ENCODE data around the gene LGALS3BP. TPM values are rescaled to one million over a fixed set of nuclear protein-coding genes. Genes with fewer than 3 reads are reported as not detected.
A peak's percentile ranks its signal among the peaks of the same experiment; 100 is the strongest.

The LGALS3BP gene
- polyA plus RNA-seq, 1 donor = 325 TPM

- DNase-seq = peak; percentile 88 to 91
- Histone ChIP-seq H3K4me1 (ENCODE audit: control insufficient read depth, insufficient read depth, low read length) (peaks cover 39% of the 10 kb centered on the region), H3K27me3 (ENCODE audit: control insufficient read depth, insufficient read depth, low read length) (peaks cover 2% of the 10 kb centered on the region), H3K27ac (ENCODE audit: low read length) (peak overlapping the region; percentile 38), H3K36me3 (ENCODE audit: control insufficient read depth, insufficient read depth, low read length) (no peaks in the 10 kb centered on the region), H3K9me3 (ENCODE audit: control insufficient read depth, low read depth, low read length) (no peaks in the 10 kb centered on the region), H3K4me3 (ENCODE audit: low read length) (peak overlapping the region; percentile 48)
- WGBS (ENCODE audit: insufficient coverage, low lambda C conversion rate) = no CpG with 5 or more reads among the region's 28 CpGs
These were observed 55.9 kb downstream of the LGALS3BP start for GRCh38 chr17:78923660-78924453.

- no peak for DNase-seq
- peaks cover 2% of the 10 kb centered on the region for H3K27me3 ChIP-seq (ENCODE audit: control insufficient read depth, insufficient read depth, low read length)
- H3K4me1 ChIP-seq (ENCODE audit: control insufficient read depth, insufficient read depth, low read length) = peaks cover 39% of the 10 kb centered on the region
- peak overlapping the region; percentile 48 for H3K4me3 ChIP-seq (ENCODE audit: low read length)
- no peaks in the 10 kb centered on the region for H3K9me3 ChIP-seq (ENCODE audit: control insufficient read depth, low read depth, low read length)
- no peaks in the 10 kb centered on the region for H3K36me3 ChIP-seq (ENCODE audit: control insufficient read depth, insufficient read depth, low read length)
- WGBS (ENCODE audit: insufficient coverage, low lambda C conversion rate) = 100% methylated on average over 2 of the region's 13 CpGs
- peak overlapping the region; percentile 38 for H3K27ac ChIP-seq (ENCODE audit: low read length)
These were observed 56.8 kb downstream of the LGALS3BP start for GRCh38 chr17:78922816-78923498.

GRCh38 chr17:78921437-78921971, 58.2 kb downstream of the LGALS3BP start:
- H3K4me3 ChIP-seq (ENCODE audit: low read length) = no peak overlapping the region
- no peaks in the 10 kb centered on the region for H3K36me3 ChIP-seq (ENCODE audit: control insufficient read depth, insufficient read depth, low read length)
- H3K9me3 ChIP-seq (ENCODE audit: control insufficient read depth, low read depth, low read length) = no peaks in the 10 kb centered on the region
- no peak overlapping the region for H3K27ac ChIP-seq (ENCODE audit: low read length)
- no peak for DNase-seq
- H3K4me1 ChIP-seq (ENCODE audit: control insufficient read depth, insufficient read depth, low read length) = peaks cover 42% of the 10 kb centered on the region
- WGBS (ENCODE audit: insufficient coverage, low lambda C conversion rate) = no CpG with 5 or more reads among the region's 8 CpGs
- H3K27me3 ChIP-seq (ENCODE audit: control insufficient read depth, insufficient read depth, low read length) = peaks cover 2% of the 10 kb centered on the region

Other genes starting within 250 kb of the LGALS3BP start
- 40.6 TPM for gene CYTH1, start 197.7 kb downstream of the LGALS3BP start, polyA plus RNA-seq
- 49.0 TPM for gene USP36, start 139.1 kb downstream of the LGALS3BP start, polyA plus RNA-seq
- 0.24 TPM for gene CEP295NL, start 76.7 kb downstream of the LGALS3BP start, polyA plus RNA-seq
- 89.2 TPM for gene TIMP2, start 54.5 kb downstream of the LGALS3BP start, polyA plus RNA-seq
- gene CANT1, start 29.8 kb upstream of the LGALS3BP start, polyA plus RNA-seq = 52.1 TPM
- 3.1 TPM for gene C1QTNF1, start 44.2 kb upstream of the LGALS3BP start, polyA plus RNA-seq
- 78.0 TPM for gene ENGASE, start 94.9 kb upstream of the LGALS3BP start, polyA plus RNA-seq